ENCODE measurements around the gene ANKRD18A. TPM values are rescaled to one million over a fixed set of nuclear protein-coding genes. Genes with fewer than 3 reads are reported as not detected.

Gene ANKRD18A
- total and polyA plus RNA-seq, 2 donors (not counting 1 experiment from before 2014, with no cell fraction given): not detected

DNA sequence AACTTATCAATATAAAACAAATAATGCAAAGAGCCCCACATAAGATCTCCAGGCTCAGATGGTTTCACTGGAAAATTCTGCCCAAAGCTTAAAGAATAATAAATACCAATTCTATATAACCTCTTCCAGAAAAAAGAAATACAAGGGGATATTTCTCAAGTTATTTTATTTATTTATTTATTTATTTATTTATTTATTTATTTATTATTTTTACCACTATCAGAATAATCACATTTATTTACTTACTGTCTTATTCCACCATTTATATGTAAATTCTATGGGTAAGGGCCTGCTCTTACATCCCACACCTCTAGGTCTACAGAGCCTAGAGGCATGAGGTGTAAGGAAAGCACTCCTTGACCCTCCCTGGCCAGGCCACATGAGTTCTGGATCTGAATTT lies 91.1 kb downstream of the ANKRD18A start:
- H3K27me3 ChIP-seq (ENCODE audit: control insufficient read depth, insufficient read depth, low read length): no peaks in the 10 kb centered on the region
- DNase-seq (ENCODE audit: low read depth in 2 of 2): no peak
- H4K20me1 ChIP-seq (ENCODE audit: control insufficient read depth, extremely low read depth, insufficient read depth, low read length): no peaks in the 10 kb centered on the region
- H3K9me3 ChIP-seq (ENCODE audit: control insufficient read depth, insufficient read depth, low read depth, low read length): no peaks in the 10 kb centered on the region
- H2AFZ ChIP-seq (ENCODE audit: low read length): no peak overlapping the region
- H3K36me3 ChIP-seq (ENCODE audit: control insufficient read depth, insufficient read depth, low read length): no peaks in the 10 kb centered on the region
- H3K4me2 ChIP-seq (ENCODE audit: extremely low read depth, insufficient read depth, low read length): no peak overlapping the region
- H3K27ac ChIP-seq (ENCODE audit: insufficient read depth, low read length): no peak overlapping the region
- H3K4me1 ChIP-seq (ENCODE audit: control insufficient read depth, extremely low read depth, insufficient read depth, low read length): no peaks in the 10 kb centered on the region
- TF ChIP-seq EZH2 (IDR thresholded peaks at IDR 0.05; ENCODE audit: low read length, missing control alignments): no peak
- TF ChIP-seq, protein P1, sequence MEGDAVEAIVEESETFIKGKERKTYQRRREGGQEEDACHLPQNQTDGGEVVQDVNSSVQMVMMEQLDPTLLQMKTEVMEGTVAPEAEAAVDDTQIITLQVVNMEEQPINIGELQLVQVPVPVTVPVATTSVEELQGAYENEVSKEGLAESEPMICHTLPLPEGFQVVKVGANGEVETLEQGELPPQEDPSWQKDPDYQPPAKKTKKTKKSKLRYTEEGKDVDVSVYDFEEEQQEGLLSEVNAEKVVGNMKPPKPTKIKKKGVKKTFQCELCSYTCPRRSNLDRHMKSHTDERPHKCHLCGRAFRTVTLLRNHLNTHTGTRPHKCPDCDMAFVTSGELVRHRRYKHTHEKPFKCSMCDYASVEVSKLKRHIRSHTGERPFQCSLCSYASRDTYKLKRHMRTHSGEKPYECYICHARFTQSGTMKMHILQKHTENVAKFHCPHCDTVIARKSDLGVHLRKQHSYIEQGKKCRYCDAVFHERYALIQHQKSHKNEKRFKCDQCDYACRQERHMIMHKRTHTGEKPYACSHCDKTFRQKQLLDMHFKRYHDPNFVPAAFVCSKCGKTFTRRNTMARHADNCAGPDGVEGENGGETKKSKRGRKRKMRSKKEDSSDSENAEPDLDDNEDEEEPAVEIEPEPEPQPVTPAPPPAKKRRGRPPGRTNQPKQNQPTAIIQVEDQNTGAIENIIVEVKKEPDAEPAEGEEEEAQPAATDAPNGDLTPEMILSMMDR (conservative IDR thresholded peaks at IDR 0.05 in 1 of 2, IDR thresholded peaks at IDR 0.05 in 1 of 2; ENCODE audit: low read depth in 1 of 2, low read length in 2 of 2): no peak
- H3K4me3 ChIP-seq (replicated peaks in 1 of 4; ENCODE audit: control extremely low read depth in 1 of 4, insufficient read depth in 1 of 4, low read depth in 3 of 4, low read length in 4 of 4): no peak overlapping the region
- H3K9ac ChIP-seq (ENCODE audit: insufficient read depth, low read length): no peak overlapping the region
- no peaks in the 10 kb centered on the region for H3K79me2 ChIP-seq (ENCODE audit: control insufficient read depth, insufficient read depth, low read length)

DNA sequence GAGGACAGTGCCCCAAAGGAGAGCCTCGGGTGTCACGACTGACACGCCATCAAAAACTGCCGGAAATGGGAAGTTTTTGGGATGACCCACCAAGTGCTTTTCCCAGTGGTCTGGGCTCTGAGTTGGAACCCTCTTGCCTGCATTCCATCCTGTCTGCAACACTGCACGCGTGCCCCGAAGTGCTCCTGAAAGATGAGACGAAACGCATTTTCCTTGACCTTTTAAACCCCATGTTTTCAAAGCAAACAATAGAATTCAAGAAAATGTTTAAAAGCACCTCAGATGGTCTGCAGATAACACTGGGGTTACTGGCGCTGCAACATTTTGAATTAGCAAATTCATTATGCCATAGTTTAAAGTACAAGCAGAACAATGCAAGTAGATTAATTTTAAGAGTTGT lies 92.9 kb downstream of the ANKRD18A start:
- no peaks in the 10 kb centered on the region for H3K79me2 ChIP-seq (ENCODE audit: control insufficient read depth, insufficient read depth, low read length)
- no peak overlapping the region for H3K27ac ChIP-seq (ENCODE audit: insufficient read depth, low read length)
- no peak overlapping the region for H3K4me2 ChIP-seq (ENCODE audit: extremely low read depth, insufficient read depth, low read length)
- H3K9me3 ChIP-seq (ENCODE audit: control insufficient read depth, insufficient read depth, low read depth, low read length): no peaks in the 10 kb centered on the region
- TF ChIP-seq EZH2 (IDR thresholded peaks at IDR 0.05; ENCODE audit: low read length, missing control alignments): no peak
- TF ChIP-seq, protein P1 (conservative IDR thresholded peaks at IDR 0.05 in 1 of 2, IDR thresholded peaks at IDR 0.05 in 1 of 2; ENCODE audit: low read depth in 1 of 2, low read length in 2 of 2): no peak
- no peak overlapping the region for H2AFZ ChIP-seq (ENCODE audit: low read length)
- no peaks in the 10 kb centered on the region for H3K27me3 ChIP-seq (ENCODE audit: control insufficient read depth, insufficient read depth, low read length)
- H4K20me1 ChIP-seq (ENCODE audit: control insufficient read depth, extremely low read depth, insufficient read depth, low read length): no peaks in the 10 kb centered on the region
- no peaks in the 10 kb centered on the region for H3K4me1 ChIP-seq (ENCODE audit: control insufficient read depth, extremely low read depth, insufficient read depth, low read length)
- no peak overlapping the region for H3K4me3 ChIP-seq (replicated peaks in 1 of 4; ENCODE audit: control extremely low read depth in 1 of 4, insufficient read depth in 1 of 4, low read depth in 3 of 4, low read length in 4 of 4)
- H3K36me3 ChIP-seq (ENCODE audit: control insufficient read depth, insufficient read depth, low read length): no peaks in the 10 kb centered on the region
- H3K9ac ChIP-seq (ENCODE audit: insufficient read depth, low read length): no peak overlapping the region
- peak in 1 of 2 donors; percentile 0 for DNase-seq (ENCODE audit: low read depth in 2 of 2)

DNA sequence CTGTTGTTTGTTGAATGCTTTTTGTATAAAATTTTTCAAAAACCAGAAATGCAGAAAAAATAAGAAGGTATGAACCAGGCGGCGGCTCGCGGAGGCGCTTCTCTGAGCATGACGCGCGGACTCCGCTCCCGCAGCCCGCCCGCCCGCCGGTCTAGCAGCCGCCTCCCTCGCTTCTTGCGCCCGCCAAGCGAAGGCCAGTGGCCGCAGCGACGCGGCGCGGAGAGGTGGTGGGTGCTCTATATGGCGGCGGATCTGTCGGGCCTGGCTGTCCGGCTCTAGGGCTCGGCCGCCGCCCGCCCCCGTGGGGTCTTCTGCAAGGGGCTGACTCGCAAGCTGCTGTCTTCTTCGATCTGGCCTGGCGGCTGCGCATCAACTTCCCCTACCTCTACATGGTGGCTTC lies 93.8 kb downstream of the ANKRD18A start:
- no peak for TF ChIP-seq EZH2 (IDR thresholded peaks at IDR 0.05; ENCODE audit: low read length, missing control alignments)
- TF ChIP-seq, protein P1 (conservative IDR thresholded peaks at IDR 0.05 in 1 of 2, IDR thresholded peaks at IDR 0.05 in 1 of 2; ENCODE audit: low read depth in 1 of 2, low read length in 2 of 2): no peak
- Histone ChIP-seq H3K9me3 (ENCODE audit: control insufficient read depth, insufficient read depth, low read depth, low read length) (no peaks in the 10 kb centered on the region), H3K4me1 (ENCODE audit: control insufficient read depth, extremely low read depth, insufficient read depth, low read length) (no peaks in the 10 kb centered on the region), H3K4me2 (ENCODE audit: extremely low read depth, insufficient read depth, low read length) (no peak overlapping the region), H3K4me3 (replicated peaks in 1 of 4; ENCODE audit: control extremely low read depth in 1 of 4, insufficient read depth in 1 of 4, low read depth in 3 of 4, low read length in 4 of 4) (no peak overlapping the region), H3K79me2 (ENCODE audit: control insufficient read depth, insufficient read depth, low read length) (no peaks in the 10 kb centered on the region), H4K20me1 (ENCODE audit: control insufficient read depth, extremely low read depth, insufficient read depth, low read length) (no peaks in the 10 kb centered on the region), H3K9ac (ENCODE audit: insufficient read depth, low read length) (no peak overlapping the region), H2AFZ (ENCODE audit: low read length) (no peak overlapping the region), H3K27ac (ENCODE audit: insufficient read depth, low read length) (no peak overlapping the region), H3K27me3 (ENCODE audit: control insufficient read depth, insufficient read depth, low read length) (no peaks in the 10 kb centered on the region), H3K36me3 (ENCODE audit: control insufficient read depth, insufficient read depth, low read length) (no peaks in the 10 kb centered on the region)
- no peak for DNase-seq (ENCODE audit: low read depth in 2 of 2)
